ENCODE results near the gene SLC12A8.

DNA sequence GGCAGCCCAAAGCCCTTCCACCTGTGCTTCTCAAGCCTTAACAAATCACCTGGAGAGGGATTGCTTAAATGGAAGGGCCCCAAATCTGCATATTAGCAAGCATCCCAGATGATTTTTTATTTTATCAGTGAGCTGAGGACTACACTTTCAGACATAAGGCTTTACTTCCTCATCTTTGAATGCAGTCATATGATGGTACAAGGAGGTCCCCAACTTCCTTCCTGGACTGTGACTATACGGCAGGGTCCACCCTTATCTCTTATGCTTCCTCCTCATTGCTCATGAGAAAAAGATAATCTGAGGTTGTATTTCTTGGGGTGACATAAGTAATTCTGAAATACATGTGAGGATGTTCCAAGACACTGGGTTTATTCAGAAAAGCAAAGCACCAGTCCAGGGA lies 143.1 kb downstream of the SLC12A8 start:
- no peak for TF ChIP-seq EZH2 (optimal IDR thresholded peaks at IDR 0.05; ENCODE audit: low read depth, low read length)
- TF ChIP-seq, protein P1, sequence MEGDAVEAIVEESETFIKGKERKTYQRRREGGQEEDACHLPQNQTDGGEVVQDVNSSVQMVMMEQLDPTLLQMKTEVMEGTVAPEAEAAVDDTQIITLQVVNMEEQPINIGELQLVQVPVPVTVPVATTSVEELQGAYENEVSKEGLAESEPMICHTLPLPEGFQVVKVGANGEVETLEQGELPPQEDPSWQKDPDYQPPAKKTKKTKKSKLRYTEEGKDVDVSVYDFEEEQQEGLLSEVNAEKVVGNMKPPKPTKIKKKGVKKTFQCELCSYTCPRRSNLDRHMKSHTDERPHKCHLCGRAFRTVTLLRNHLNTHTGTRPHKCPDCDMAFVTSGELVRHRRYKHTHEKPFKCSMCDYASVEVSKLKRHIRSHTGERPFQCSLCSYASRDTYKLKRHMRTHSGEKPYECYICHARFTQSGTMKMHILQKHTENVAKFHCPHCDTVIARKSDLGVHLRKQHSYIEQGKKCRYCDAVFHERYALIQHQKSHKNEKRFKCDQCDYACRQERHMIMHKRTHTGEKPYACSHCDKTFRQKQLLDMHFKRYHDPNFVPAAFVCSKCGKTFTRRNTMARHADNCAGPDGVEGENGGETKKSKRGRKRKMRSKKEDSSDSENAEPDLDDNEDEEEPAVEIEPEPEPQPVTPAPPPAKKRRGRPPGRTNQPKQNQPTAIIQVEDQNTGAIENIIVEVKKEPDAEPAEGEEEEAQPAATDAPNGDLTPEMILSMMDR (IDR thresholded peaks at IDR 0.05; ENCODE audit: low read length): no peak
